WTC11 (cell line): Measurements from ENCODE around the gene IFNA21. TPM values are rescaled to one million over a fixed set of nuclear protein-coding genes. Genes with fewer than 3 reads are reported as not detected.
"Not testable (repeated sequence)": the region's sequence is repeated elsewhere in the genome, so short reads cannot be mapped to it uniquely, and the experiment has no call there.

ENCODE experiments used
- ATAC-seq: fragments of 200-7000 bp; cut with Tn5 transposase; 2 replicates; pipeline ENCODE4 v1.10.0; 2021; ENCODE audit warnings: mild to moderate bottlenecking, moderate library complexity
- Bru-seq: library from RNA; stranded (reverse); fragments of 400-500 nt; gene quantifications from one replicate; lab custom pipeline; 2021; lab: Mats Ljungman, UMichigan
- CTCF ChIA-PET: fragments of 300-600 bp; sonication (Branson Sonifier 250); formaldehyde crosslinking; loops from one replicate; lab custom pipeline; 2021; ENCODE audit warnings: antibody characterized with exemption; lab: Charles Lee
- POLR2A ChIA-PET: fragments of 350-600 bp; sonication (Branson Sonifier 250); formaldehyde crosslinking; loops from one replicate; lab custom pipeline; 2021; ENCODE audit warnings: antibody characterized with exemption; lab: Charles Lee
- DNase-seq: peaks from one replicate; pipeline ENCODE4 v3.0.0; 2021; ENCODE audit warnings: low spot score
- H3K27ac Mint-ChIP-seq: 2 replicates; pipeline ENCODE4 v1.8.0; 2021; ENCODE audit warnings: mixed read lengths
- H3K27me3 Mint-ChIP-seq: 2 replicates; pipeline ENCODE4 v1.8.0; 2021; ENCODE audit warnings: low read depth, mild to moderate bottlenecking, moderate library complexity, mixed read lengths
- H3K36me3 Mint-ChIP-seq: 2 replicates; pipeline ENCODE4 v1.8.0; 2021; ENCODE audit warnings: mixed read lengths
- H3K4me1 Mint-ChIP-seq: 2 replicates; pipeline ENCODE4 v1.8.0; 2022; ENCODE audit warnings: mixed read lengths
- H3K4me3 Mint-ChIP-seq: 2 replicates; pipeline ENCODE4 v1.8.0; 2021; ENCODE audit warnings: mild to moderate bottlenecking, moderate library complexity, mixed read lengths
- H3K9me3 Mint-ChIP-seq: 2 replicates; pipeline ENCODE4 v1.8.0; 2021; ENCODE audit warnings: mixed read lengths
- CTCF ChIP-seq: fragments of 200-600 bp; IDR thresholded peaks from 2 replicates; pipeline ENCODE4 v1.8.0; 2022; ENCODE audit warnings: antibody characterized with exemption
- E2F1 ChIP-seq: sonication (generic); formaldehyde crosslinking; IDR thresholded peaks from 2 replicates; pipeline ENCODE4 v1.8.0; 2022; ENCODE audit warnings: mild to moderate bottlenecking, missing genetic modification reagents
- MYBL2 ChIP-seq: sonication (generic); formaldehyde crosslinking; IDR thresholded peaks from 2 replicates; pipeline ENCODE4 v1.8.1; 2023; ENCODE audit warnings: mild to moderate bottlenecking, moderate library complexity, missing genetic modification reagents
- PRDM15 ChIP-seq: sonication (generic); formaldehyde crosslinking; IDR thresholded peaks from 2 replicates; pipeline ENCODE4 v1.8.0; 2022; ENCODE audit warnings: missing genetic modification reagents
- ZNF121 ChIP-seq: sonication (generic); formaldehyde crosslinking; IDR thresholded peaks from 2 replicates; pipeline ENCODE4 v1.8.0; 2023; ENCODE audit warnings: missing genetic modification reagents
- ZNF263 ChIP-seq: sonication (generic); formaldehyde crosslinking; IDR thresholded peaks from 2 replicates; pipeline ENCODE4 v1.8.1; 2022; ENCODE audit warnings: low read depth, mild to moderate bottlenecking, moderate library complexity, missing genetic modification reagents
- ZNF416 ChIP-seq: fragments of 250-450 bp; sonication (Bioruptor Pico); IDR thresholded peaks from 2 replicates; pipeline ENCODE4 v1.9.0; 2021; ENCODE audit warnings: mild to moderate bottlenecking, inconsistent platforms
- ZNF423 ChIP-seq: fragments of 250-450 bp; sonication (Bioruptor Pico); IDR thresholded peaks from 2 replicates; pipeline ENCODE4 v2.1.2; 2022; ENCODE audit warnings: mild to moderate bottlenecking, moderate library complexity
- long read RNA-seq, 3 experiments: library from RNA in 1 of 3; library from capped mRNA in 1 of 3; library from polyadenylated mRNA in 1 of 3; unstranded in 2 of 3; stranded (forward) in 1 of 3; transcript quantifications; one replicate each; pipeline ENCODE4 v2.0.0, GENCODE V29; 2021
- total RNA-seq: library from RNA; stranded (reverse); gene quantifications from 3 replicates; pipeline ENCODE4 v1.2.3, GENCODE V29; 2021
- TF ChIP-seq, protein P1 (sequence below): fragments of 250-450 bp; sonication (Bioruptor Pico); IDR thresholded peaks from 2 replicates; pipeline ENCODE4 v2.1.2; 2022; ENCODE audit warnings: mild to moderate bottlenecking, moderate library complexity
- TF ChIP-seq, protein P2 (sequence below): fragments of 250-450 bp; sonication (Bioruptor Pico); conservative IDR thresholded peaks from 2 replicates; pipeline ENCODE4 v1.9.0; 2021; ENCODE audit warnings: mild to moderate bottlenecking

Gene IFNA21
- total RNA-seq: not detected in 3 replicates
- not detected for Bru-seq, nascent RNA
- long read RNA-seq, experiment 1: 0 reads
- long read RNA-seq, experiment 2: 0 reads
- long read RNA-seq, experiment 3: 0 reads

- H3K36me3 Mint-ChIP-seq, H3K27ac Mint-ChIP-seq, H3K27me3 Mint-ChIP-seq, DNase-seq, POLR2A ChIA-PET, CTCF ChIA-PET, H3K9me3 Mint-ChIP-seq, H3K4me1 Mint-ChIP-seq, ATAC-seq, H3K4me3 Mint-ChIP-seq: not testable (repeated sequence)
Measured at GRCh38 chr9:21166560-21166959, at the start of gene IFNA21. IFNA21 (minus strand) TSS chr9:21166660; CDS start chr9:21166612, 48 bp downstream.

GRCh38 chr9:21213411-21214326 lies 47.2 kb upstream of the IFNA21 start:
- TF ChIP-seq CTCF: peak; percentile 31; the same call in 1 of the 2 replicates
- H3K4me1 Mint-ChIP-seq, H3K36me3 Mint-ChIP-seq, POLR2A ChIA-PET, H3K4me3 Mint-ChIP-seq, DNase-seq, H3K27ac Mint-ChIP-seq, H3K9me3 Mint-ChIP-seq, H3K27me3 Mint-ChIP-seq: not testable (repeated sequence)
- peak; percentile 76 for ATAC-seq
- CTCF ChIA-PET: interaction anchor here (0.6 to 2.1 kb wide), 8 partner anchors 16 to 735 kb away, joined by 3 to 25 read pairs (median 5); no protein-coding TSS in a partner anchor

GRCh38 chr9:21212160-21212559 lies 45.7 kb upstream of the IFNA21 start:
- H3K27ac Mint-ChIP-seq, POLR2A ChIA-PET, H3K9me3 Mint-ChIP-seq, H3K4me3 Mint-ChIP-seq, DNase-seq, CTCF ChIA-PET, ATAC-seq, H3K4me1 Mint-ChIP-seq, H3K36me3 Mint-ChIP-seq, H3K27me3 Mint-ChIP-seq: not testable (repeated sequence)

GRCh38 chr9:21210782-21211181 lies 44.3 kb upstream of the IFNA21 start:
- H3K4me1 Mint-ChIP-seq, H3K4me3 Mint-ChIP-seq, H3K36me3 Mint-ChIP-seq, POLR2A ChIA-PET, DNase-seq, H3K27me3 Mint-ChIP-seq, H3K27ac Mint-ChIP-seq, H3K9me3 Mint-ChIP-seq, ATAC-seq: not testable (repeated sequence)
- CTCF ChIA-PET: interaction anchor here (1.0 kb wide), 1 partner anchor 16 kb away, joined by 3 read pairs; no protein-coding TSS in a partner anchor

- POLR2A ChIA-PET: no interaction called here
- DNase-seq: no peak
- no peak for ATAC-seq
- no peaks in the 10 kb centered on the region for H3K9me3 Mint-ChIP-seq
- H3K4me1 Mint-ChIP-seq: no peaks in the 10 kb centered on the region
- CTCF ChIA-PET: no interaction called here
- H3K36me3 Mint-ChIP-seq: no peaks in the 10 kb centered on the region
- no peak overlapping the region for H3K27ac Mint-ChIP-seq
- H3K27me3 Mint-ChIP-seq: peaks cover 5% of the 10 kb centered on the region; the same call in 1 of the 2 replicates
- no peak overlapping the region for H3K4me3 Mint-ChIP-seq
- TF ChIP-seq MYBL2 (CRISPR knock-in tag) (no peak), E2F1 (no peak), ZNF263 (CRISPR knock-in tag) (no peak), ZNF416 (CRISPR knock-in tag) (no peak), CTCF (no peak), ZNF121 (CRISPR knock-in tag) (no peak), PRDM15 (CRISPR knock-in tag) (no peak), ZNF423 (no peak)
- TF ChIP-seq, protein P1, sequence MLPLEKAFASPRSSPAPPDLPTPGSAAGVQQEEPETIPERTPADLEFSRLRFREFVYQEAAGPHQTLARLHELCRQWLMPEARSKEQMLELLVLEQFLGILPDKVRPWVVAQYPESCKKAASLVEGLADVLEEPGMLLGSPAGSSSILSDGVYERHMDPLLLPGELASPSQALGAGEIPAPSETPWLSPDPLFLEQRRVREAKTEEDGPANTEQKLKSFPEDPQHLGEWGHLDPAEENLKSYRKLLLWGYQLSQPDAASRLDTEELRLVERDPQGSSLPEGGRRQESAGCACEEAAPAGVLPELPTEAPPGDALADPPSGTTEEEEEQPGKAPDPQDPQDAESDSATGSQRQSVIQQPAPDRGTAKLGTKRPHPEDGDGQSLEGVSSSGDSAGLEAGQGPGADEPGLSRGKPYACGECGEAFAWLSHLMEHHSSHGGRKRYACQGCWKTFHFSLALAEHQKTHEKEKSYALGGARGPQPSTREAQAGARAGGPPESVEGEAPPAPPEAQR (CRISPR knock-in tag): no peak
- TF ChIP-seq, protein P2, sequence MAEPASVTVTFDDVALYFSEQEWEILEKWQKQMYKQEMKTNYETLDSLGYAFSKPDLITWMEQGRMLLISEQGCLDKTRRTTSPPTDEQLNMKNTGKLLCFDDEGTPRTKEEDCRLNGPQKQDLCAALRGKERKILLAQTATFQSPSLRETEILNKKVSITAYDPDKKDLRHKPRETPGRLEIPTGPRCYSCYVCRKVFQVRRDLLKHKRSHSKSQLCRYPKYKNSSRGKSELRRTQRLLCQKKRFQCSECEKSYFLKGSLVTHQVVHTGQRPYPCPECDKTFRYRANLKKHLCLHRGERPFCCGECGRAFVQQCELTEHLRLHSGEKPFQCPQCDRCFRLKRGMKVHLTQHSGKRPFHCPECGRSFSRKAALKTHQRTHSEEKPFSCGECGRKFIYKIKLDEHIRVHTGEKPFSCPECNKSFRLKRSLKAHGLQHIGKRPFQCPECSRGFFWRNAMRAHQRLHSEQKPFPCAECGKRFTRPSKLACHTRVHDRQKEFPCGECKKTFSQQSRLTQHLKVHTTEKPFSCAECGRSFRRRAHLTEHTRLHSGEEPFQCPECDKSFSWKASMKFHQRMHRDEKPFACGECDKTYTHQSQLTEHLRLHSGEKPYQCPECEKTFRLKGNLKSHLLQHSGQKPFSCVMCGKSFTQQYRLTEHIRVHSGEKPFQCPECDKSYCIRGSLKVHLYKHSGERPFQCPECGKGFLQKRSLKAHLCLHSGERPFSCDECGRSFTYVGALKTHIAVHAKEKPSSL (CRISPR knock-in tag): no peak
Measured at GRCh38 chr9:21210311-21210710, 43.9 kb upstream of the IFNA21 start.
